T-helper 1 cell treated with Interleukin-12 subunit alpha and Interleukin-12 subunit beta and Interleukin-4 antibody, amounts not matched to agents 30 μg/mL and 1 μg/mL, for 36 hours (primary cell): ENCODE results near the gene CCPG1.

Experiments used
- H3K27ac Mint-ChIP-seq: one replicate; pipeline ENCODE4 v1.8.0; 2021; ENCODE audit warnings: mild to moderate bottlenecking, mixed read lengths
- H3K27me3 Mint-ChIP-seq: one replicate; pipeline ENCODE4 v1.8.0; 2021; ENCODE audit warnings: low read depth, mixed read lengths
- H3K36me3 Mint-ChIP-seq: one replicate; pipeline ENCODE4 v1.8.0; 2021; ENCODE audit warnings: low read depth, mixed read lengths
- H3K4me1 Mint-ChIP-seq: one replicate; pipeline ENCODE4 v1.8.0; 2021; ENCODE audit warnings: low read depth, mixed read lengths
- H3K4me3 Mint-ChIP-seq: one replicate; pipeline ENCODE4 v1.8.0; 2021; ENCODE audit warnings: mild to moderate bottlenecking, moderate library complexity, mixed read lengths
- H3K9me3 Mint-ChIP-seq: one replicate; pipeline ENCODE4 v1.8.0; 2021; ENCODE audit warnings: mixed read lengths

CCPG1 gene

DNA sequence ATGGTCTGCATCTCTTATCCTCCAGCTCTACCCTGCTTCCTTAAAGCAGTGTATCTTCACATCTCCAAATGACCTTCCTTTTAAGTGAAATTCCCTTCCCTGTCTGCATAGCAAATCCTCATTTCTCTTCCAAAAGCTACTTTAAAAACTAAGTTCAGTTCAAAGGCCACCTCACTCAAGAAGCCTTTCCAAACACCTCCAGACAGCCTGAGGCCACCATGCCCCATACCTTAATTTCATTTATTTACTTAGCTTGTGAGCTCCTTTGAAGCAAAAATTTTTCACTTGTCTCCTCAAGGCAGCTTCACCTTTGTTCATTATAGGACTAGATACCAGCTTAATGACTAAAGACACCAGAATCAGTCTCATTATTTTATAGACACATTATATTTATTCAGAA lies 49.7 kb downstream of the CCPG1 start:
- Mint-ChIP-seq H3K36me3 (peaks cover 25% of the 10 kb centered on the region), H3K4me3 (no peak overlapping the region), H3K9me3 (no peaks in the 10 kb centered on the region), H3K27me3 (no peaks in the 10 kb centered on the region), H3K4me1 (no peaks in the 10 kb centered on the region), H3K27ac (no peak overlapping the region)

DNA sequence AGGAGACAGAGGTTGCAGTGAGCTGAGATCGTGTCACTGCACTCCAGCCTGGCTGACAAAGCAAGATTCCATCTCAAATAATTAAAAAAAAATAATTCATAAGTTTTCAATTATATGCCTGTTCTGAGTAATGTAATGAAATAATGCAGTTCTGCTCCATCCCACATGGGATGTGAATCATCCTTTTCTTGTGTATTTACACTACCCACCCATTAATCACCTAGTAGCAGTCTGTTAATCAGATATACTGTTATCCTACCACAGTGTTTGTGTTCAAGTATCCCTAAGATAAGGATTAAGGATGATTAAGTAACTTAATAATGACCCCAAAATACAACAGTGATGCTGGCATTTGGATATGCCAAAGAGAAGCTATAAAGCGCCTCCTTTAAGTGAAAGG lies 50.4 kb downstream of the CCPG1 start:
- Mint-ChIP-seq H3K27ac (no peak overlapping the region), H3K4me3 (no peak overlapping the region), H3K27me3 (no peaks in the 10 kb centered on the region), H3K9me3 (no peaks in the 10 kb centered on the region), H3K4me1 (no peaks in the 10 kb centered on the region), H3K36me3 (peaks cover 25% of the 10 kb centered on the region)

DNA sequence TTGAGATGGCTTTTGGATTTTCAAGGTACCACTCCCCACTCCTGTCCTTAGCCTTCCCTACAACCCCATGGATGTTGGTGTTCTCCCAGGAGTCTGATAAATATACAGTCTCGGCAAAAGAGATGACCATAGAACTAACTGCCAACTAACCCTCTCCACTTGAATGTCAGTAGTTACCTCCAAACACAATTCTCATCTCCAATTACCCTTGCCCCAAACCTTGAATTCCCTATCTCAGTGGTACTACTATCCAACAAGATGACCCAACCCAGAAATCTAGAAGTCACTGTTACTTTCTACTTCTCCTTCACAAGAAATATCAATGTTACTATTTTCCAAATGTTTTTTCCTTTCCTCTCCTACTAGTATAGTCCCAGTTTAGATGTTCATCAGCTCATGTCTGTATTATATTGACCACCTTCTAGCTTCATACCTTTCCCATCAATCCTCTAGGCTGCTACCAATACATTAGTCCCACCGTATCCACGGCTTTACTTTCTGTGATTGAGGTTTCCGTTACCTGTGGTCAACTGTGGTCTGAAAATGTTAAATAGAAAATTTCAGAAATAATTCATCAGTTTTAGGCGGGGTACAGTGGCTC lies 51.1 kb downstream of the CCPG1 start:
- Mint-ChIP-seq H3K9me3 (no peaks in the 10 kb centered on the region), H3K27ac (no peak overlapping the region), H3K4me3 (no peak overlapping the region)

DNA sequence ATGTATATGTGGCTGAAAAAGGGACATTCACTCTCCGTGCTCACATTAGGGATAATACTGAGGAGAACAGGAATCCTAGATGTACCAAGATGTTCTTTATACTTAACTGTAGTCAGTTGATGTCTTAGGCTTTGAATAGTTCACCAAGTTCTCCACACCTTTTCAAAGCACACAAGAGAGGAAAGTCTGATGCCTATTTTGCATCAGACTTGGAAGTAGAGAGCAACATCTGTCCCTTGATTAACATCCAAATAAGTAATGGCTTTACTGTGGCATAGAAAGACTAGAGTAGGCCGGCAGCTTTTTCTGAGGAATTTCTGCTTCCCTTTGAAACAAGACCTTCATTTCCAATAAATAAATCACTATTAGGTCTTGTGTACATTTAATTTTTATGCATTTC lies 55.1 kb downstream of the CCPG1 start:
- Mint-ChIP-seq H3K4me3 (no peak overlapping the region), H3K4me1 (no peaks in the 10 kb centered on the region), H3K36me3 (peaks cover 20% of the 10 kb centered on the region), H3K9me3 (no peaks in the 10 kb centered on the region), H3K27ac (no peak overlapping the region), H3K27me3 (no peaks in the 10 kb centered on the region)

More for the DNA sequence above, 51.1 kb downstream of the CCPG1 start:
- peaks cover 25% of the 10 kb centered on the region for H3K36me3 Mint-ChIP-seq
- H3K27me3 Mint-ChIP-seq = no peaks in the 10 kb centered on the region
- no peaks in the 10 kb centered on the region for H3K4me1 Mint-ChIP-seq

DNA sequence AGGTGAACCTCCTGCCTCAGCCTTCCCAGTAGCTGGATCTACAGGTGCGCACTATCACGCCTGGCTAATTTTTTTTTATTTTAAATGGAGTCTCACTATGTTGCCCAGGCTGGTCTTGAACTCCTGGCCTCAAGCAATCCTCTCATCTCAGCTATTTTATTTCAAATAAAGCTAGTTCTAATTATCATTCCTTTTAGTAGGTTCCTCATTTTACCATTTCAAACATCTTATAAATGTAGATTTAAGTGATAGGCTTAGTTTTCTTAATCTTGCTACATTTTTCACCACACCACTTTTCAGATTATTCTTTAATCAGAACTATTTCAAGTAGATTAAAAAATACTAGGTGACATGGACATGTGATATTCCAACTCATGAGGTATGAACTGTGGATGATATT lies 58.9 kb downstream of the CCPG1 start:
- Mint-ChIP-seq H3K4me3 (no peak overlapping the region), H3K27me3 (no peaks in the 10 kb centered on the region), H3K9me3 (no peaks in the 10 kb centered on the region), H3K36me3 (peaks cover 16% of the 10 kb centered on the region), H3K27ac (no peak overlapping the region), H3K4me1 (no peaks in the 10 kb centered on the region)

DNA sequence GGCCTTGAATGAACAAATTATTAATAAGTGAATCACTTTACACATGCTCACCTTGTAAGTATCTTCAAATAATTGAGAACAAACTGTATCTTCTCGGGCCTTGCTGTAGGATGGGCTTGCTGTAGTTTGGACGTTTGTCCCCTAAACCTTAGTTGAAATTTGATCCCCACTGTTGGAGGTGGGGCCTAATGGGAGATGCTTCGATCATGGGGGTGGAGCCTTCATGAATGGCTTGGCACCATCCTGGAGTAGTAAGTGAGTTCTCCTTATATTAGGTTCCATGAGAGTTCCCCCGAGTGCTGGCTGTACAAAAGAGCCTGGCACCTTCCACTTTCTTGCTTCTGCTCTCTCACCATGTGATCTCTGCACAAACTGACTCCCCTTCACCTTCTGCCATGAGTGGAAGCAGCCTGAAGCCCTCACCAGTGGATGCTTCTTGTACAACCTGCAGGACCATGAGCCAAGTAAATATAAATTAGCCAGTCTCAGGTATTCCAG lies 59.8 kb downstream of the CCPG1 start:
- H3K4me3 Mint-ChIP-seq = no peak overlapping the region

DNA sequence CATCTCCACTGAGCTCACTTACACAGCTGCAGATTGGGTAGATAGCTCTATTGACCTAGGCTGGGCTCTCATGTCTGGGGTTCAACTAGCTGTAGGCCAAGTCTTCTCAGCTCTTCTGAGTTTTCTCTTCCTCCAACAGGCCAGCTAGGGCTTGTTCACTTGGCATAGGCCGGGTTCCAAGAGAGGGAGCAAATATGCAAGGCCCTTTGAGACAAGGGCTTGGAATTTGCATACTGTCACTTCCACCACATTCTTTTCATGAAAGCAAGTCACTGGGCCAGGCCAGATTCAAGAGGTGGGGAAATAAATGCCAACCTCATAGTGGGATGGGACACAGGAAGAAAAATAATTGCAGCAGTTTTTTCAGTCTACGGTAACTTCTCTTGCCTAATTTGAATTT lies 64.0 kb downstream of the CCPG1 start:
- no peaks in the 10 kb centered on the region for H3K4me1 Mint-ChIP-seq
- no peak overlapping the region for H3K4me3 Mint-ChIP-seq
- H3K36me3 Mint-ChIP-seq = peaks cover 24% of the 10 kb centered on the region
- no peaks in the 10 kb centered on the region for H3K27me3 Mint-ChIP-seq
- H3K27ac Mint-ChIP-seq = no peak overlapping the region
- H3K9me3 Mint-ChIP-seq = no peaks in the 10 kb centered on the region

More for the DNA sequence above, 59.8 kb downstream of the CCPG1 start:
- no peaks in the 10 kb centered on the region for H3K9me3 Mint-ChIP-seq
- H3K27ac Mint-ChIP-seq = no peak overlapping the region
- no peaks in the 10 kb centered on the region for H3K27me3 Mint-ChIP-seq
- H3K36me3 Mint-ChIP-seq = peaks cover 19% of the 10 kb centered on the region
- H3K4me1 Mint-ChIP-seq = no peaks in the 10 kb centered on the region

DNA sequence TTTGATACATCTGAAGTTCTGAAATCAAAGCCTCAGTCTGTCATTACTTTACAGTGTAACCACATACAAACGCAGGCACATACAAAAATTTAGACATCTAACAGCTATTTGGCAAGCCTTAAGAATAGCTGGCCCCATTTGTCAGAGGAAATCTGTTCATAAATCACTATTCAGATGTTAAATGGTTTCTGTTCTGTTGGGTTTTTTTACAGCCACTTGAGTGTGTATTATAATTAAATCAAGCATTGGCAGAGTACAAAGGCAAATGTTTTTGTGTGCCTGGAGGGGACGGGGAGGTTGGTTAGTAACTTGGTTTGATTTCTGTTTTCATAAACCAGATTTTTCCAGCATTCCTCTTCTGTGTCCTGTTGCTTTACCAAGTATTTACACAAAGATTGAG lies 65.0 kb downstream of the CCPG1 start:
- H3K4me1 Mint-ChIP-seq = no peaks in the 10 kb centered on the region
- H3K36me3 Mint-ChIP-seq = peaks cover 25% of the 10 kb centered on the region
- no peaks in the 10 kb centered on the region for H3K9me3 Mint-ChIP-seq
- H3K27me3 Mint-ChIP-seq = no peaks in the 10 kb centered on the region
- no peak overlapping the region for H3K27ac Mint-ChIP-seq
- H3K4me3 Mint-ChIP-seq = no peak overlapping the region

DNA sequence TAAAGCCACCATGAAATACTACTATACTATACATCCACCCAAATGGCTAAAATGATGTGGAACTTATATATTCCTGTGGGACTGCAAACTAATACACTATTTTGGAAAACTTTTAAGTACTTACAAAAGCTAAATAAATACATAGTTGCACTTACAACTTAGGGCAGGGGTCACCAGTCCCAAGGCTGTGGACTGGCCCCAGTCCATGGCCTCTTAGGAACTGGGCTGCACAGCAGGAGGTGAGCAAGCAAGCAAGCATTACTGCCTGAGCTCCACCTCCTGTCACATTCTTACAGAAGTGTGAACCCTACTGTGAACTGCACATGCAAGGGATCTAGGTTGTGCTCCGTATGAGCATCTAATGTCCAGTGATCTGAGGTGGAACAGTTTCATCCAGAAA lies 71.0 kb downstream of the CCPG1 start:
- H3K4me3 Mint-ChIP-seq = no peak overlapping the region
- H3K4me1 Mint-ChIP-seq = no peaks in the 10 kb centered on the region
- no peak overlapping the region for H3K27ac Mint-ChIP-seq
- H3K36me3 Mint-ChIP-seq = peaks cover 22% of the 10 kb centered on the region
- H3K27me3 Mint-ChIP-seq = no peaks in the 10 kb centered on the region
- no peaks in the 10 kb centered on the region for H3K9me3 Mint-ChIP-seq

DNA sequence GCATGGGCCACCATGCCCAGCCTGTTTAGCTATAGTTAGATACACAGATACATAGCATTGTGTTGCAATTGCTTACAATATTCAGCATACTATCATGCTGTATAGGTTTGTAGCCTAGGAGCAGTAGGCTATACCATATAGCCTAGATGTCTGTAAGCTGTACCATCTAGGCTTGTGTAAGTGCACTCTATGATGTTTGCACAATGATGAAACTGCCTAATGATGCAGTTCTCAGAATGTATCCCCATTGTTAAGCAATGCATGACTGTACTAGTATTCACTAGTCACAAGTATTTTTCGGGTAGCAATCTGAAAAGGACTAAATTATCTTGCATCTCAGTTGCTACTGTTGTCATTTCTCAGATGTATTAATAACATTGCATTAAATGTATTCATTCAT lies 73.2 kb downstream of the CCPG1 start:
- H3K9me3 Mint-ChIP-seq = no peaks in the 10 kb centered on the region
- peaks cover 30% of the 10 kb centered on the region for H3K36me3 Mint-ChIP-seq
- H3K4me3 Mint-ChIP-seq = no peak overlapping the region
- H3K27ac Mint-ChIP-seq = no peak overlapping the region
- H3K27me3 Mint-ChIP-seq = no peaks in the 10 kb centered on the region
- H3K4me1 Mint-ChIP-seq = no peaks in the 10 kb centered on the region

DNA sequence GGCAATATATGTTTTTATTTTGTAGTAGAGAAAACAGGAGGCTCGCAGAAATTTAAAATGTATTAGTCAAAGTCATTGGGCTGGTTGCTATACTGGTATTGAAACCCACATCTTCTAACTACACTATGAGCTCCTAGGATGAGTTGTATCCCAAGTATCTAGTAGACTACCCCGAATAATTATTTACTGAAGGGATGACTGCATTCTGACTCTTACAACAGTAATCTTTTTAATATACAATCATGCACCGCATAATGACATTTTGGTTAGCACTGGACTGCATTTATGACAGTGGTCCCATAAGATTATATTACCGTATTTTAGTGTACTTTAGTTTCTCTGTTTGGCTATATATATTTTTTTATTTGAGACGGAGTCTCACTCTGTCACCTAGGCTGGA lies 73.8 kb downstream of the CCPG1 start:
- Mint-ChIP-seq H3K36me3 (peaks cover 28% of the 10 kb centered on the region), H3K27ac (no peak overlapping the region)

DNA sequence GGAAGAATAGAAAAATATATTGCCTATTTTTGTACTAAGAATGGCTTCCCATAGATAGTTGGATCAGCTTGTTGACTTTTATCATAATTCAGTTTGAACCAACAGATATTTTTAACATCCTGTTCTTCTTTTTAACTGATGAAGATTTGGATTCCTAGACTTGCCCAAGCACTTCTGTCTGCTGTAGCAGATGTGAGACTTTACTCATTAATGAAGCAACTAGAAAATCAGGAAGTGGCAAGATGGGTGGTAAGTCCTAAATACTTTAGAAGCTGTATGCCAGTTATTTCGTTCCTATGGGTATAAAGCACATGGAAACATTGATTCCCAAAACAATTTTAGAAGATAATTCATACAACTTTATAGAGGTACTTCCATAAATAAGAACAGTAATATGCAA lies 80.8 kb downstream of the CCPG1 start:
- Mint-ChIP-seq H3K4me3 (no peak overlapping the region), H3K9me3 (no peaks in the 10 kb centered on the region), H3K27ac (no peak overlapping the region), H3K27me3 (no peaks in the 10 kb centered on the region), H3K4me1 (peaks cover 6% of the 10 kb centered on the region), H3K36me3 (peaks cover 17% of the 10 kb centered on the region)

More for the DNA sequence above, 73.8 kb downstream of the CCPG1 start:
- Mint-ChIP-seq H3K4me3 (no peak overlapping the region), H3K9me3 (no peaks in the 10 kb centered on the region), H3K27me3 (no peaks in the 10 kb centered on the region), H3K4me1 (no peaks in the 10 kb centered on the region)

DNA sequence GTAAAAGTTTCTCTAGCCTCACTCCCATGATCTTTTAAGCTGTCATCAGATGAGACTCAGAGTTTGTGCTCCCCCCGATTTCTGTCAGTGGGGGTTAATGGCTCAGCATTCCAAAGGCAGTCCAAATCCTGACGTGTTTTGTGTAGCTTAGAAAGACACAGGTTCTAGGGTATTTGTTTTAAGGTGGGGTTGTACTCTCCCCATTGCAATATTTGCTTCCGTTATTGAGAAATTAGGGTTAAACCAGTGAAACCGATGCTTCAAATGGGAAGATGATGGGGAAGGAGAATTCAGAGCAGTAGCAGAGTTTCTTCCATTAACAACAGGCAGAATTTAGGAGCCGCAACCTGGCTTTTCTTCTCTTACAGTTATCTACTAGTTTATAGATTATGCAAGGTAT lies 85.7 kb downstream of the CCPG1 start:
- Mint-ChIP-seq H3K27ac (no peak overlapping the region), H3K27me3 (no peaks in the 10 kb centered on the region), H3K4me3 (no peak overlapping the region), H3K9me3 (no peaks in the 10 kb centered on the region), H3K4me1 (peaks cover 26% of the 10 kb centered on the region), H3K36me3 (peaks cover 16% of the 10 kb centered on the region)

DNA sequence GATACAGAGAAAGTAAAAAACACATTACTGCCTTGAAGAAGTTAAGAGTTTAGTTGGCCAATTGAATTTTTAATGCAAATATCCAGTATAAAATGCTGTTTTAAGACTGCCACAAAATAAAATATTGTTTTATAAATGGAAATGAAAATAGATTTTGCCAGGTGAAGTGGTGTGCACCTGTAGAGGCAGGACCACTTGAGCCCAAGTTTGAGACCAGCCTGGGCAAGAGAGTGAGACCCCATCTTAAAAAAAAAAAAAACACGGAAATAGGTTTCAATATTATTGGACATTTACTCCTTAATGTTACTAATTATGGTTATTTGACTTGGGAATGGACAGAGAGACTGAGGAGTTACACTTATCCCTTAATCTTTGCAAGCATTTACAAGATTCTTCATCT lies 87.2 kb downstream of the CCPG1 start:
- Mint-ChIP-seq H3K9me3 (no peaks in the 10 kb centered on the region), H3K27ac (no peak overlapping the region), H3K36me3 (peaks cover 22% of the 10 kb centered on the region), H3K27me3 (no peaks in the 10 kb centered on the region), H3K4me3 (no peak overlapping the region), H3K4me1 (peaks cover 31% of the 10 kb centered on the region)

DNA sequence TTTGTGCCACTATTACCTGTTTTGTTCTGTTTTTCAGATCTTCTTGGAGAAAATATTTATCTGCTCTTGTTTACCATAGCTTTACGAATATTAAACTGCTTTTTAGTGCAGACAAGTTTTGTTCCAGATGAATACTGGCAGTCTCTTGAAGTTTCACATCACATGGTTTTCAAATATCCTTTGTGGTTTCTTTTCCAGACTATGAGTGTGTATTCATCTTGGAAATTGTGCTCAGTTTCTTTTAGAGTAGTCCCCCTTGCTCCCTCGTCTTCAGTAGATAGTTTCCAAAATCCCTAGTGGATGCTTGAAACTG lies 88.0 kb downstream of the CCPG1 start:
- H3K9me3 Mint-ChIP-seq = no peaks in the 10 kb centered on the region
- H3K27ac Mint-ChIP-seq = peak overlapping the region; percentile 18
- H3K36me3 Mint-ChIP-seq = peaks cover 22% of the 10 kb centered on the region
- no peaks in the 10 kb centered on the region for H3K27me3 Mint-ChIP-seq
- peaks cover 36% of the 10 kb centered on the region for H3K4me1 Mint-ChIP-seq
- peak overlapping the region; percentile 60 for H3K4me3 Mint-ChIP-seq
